K562 (cell line): ENCODE data around the gene SLC1A2. TPM values are rescaled to one million over a fixed set of nuclear protein-coding genes. Genes with fewer than 3 reads are reported as not detected.

ENCODE experiments used
- ATAC-seq: fragments of 200-7000 bp; cut with Tn5 transposase; 3 replicates; pipeline ENCODE4 v1.9.1; 2020; ENCODE audit warnings: moderate library complexity
- BruUV-seq: library from RNA; stranded (reverse); fragments of 400-500 nt; replicated peaks from 2 replicates; lab custom pipeline; 2021; lab: Mats Ljungman, UMichigan
- CTCF ChIA-PET: fragments of 300-600 bp; formaldehyde crosslinking; extraction: SDS; loops from one replicate; lab custom pipeline; 2021; ENCODE audit warnings: low intra/inter-chr PET ratio; lab: Yijun Ruan, JAX
- POLR2A ChIA-PET: fragments of 300-600, 350-650 bp; sonication (Branson Sonifier 250); formaldehyde crosslinking; extraction: SDS; loops from one replicate; lab custom pipeline; 2021; ENCODE audit warnings: antibody characterized with exemption, inconsistent platforms; lab: Yijun Ruan, JAX
- DNase-seq, 4 experiments: peaks; one replicate each; pipeline versions ENCODE4 v3.0.0 to v3.0.0-alpha.2; 2011 to 2018; ENCODE audit warnings: low spot score in 3 of 4, mixed read lengths in 3 of 4; ENCODE audit errors: extremely low read depth in 1 of 4
- FAIRE-seq: peaks from 2 replicates; lab custom pipeline; 2011; peaks lifted over from hg19 to GRCh38; lab: Jason Lieb, UNC
- H2AFZ ChIP-seq: 2 replicates; pipeline ENCODE4 v1.6.0; 2011; ENCODE audit warnings: low read depth, low read length, control low read depth, inconsistent platforms
- H3K27ac ChIP-seq: fragments of 200-600 bp; 3 replicates; pipeline ENCODE4 v1.8.0; 2011; ENCODE audit warnings: low read depth, mild to moderate bottlenecking, control low read depth, inconsistent platforms, low read length, moderate library complexity, mixed read lengths; ENCODE audit errors: extremely low read depth
- H3K27me3 ChIP-seq, 2 experiments: fragments of 300-600 bp in 1 of 2; 2 replicates in 1 of 2; 3 replicates in 1 of 2; pipeline versions ENCODE4 v1.6.0 to v1.8.0; 2011; ENCODE audit warnings: inconsistent platforms in 2 of 2, low read length in 2 of 2, mild to moderate bottlenecking in 1 of 2, mixed read lengths in 1 of 2, moderate library complexity in 1 of 2; ENCODE audit not compliant: control insufficient read depth in 2 of 2, insufficient read depth in 2 of 2
- H3K36me3 ChIP-seq: fragments of 300-600 bp; 3 replicates; pipeline ENCODE4 v1.8.0; 2011; ENCODE audit warnings: mild to moderate bottlenecking, low read length, inconsistent platforms; ENCODE audit not compliant: control insufficient read depth, insufficient read depth
- H3K4me1 ChIP-seq, 2 experiments: fragments of 200-600 bp in 1 of 2; replicated peaks in 1 of 2; 2 replicates in 1 of 2; 3 replicates in 1 of 2; pipeline versions ENCODE4 v1.5.1 to v1.8.0; 2011; ENCODE audit warnings: inconsistent platforms in 2 of 2, low read length in 2 of 2, mild to moderate bottlenecking in 1 of 2, mixed read lengths in 1 of 2, moderate library complexity in 1 of 2; ENCODE audit not compliant: control insufficient read depth in 2 of 2, insufficient read depth in 2 of 2
- H3K4me2 ChIP-seq: 2 replicates; pipeline ENCODE4 v1.6.1; 2011; ENCODE audit warnings: low read length, control low read depth, inconsistent platforms, mixed read lengths; ENCODE audit not compliant: insufficient read depth
- H3K4me3 ChIP-seq: fragments of 200-600 bp; sonication (generic), shearing (Covaris generic); 2 replicates; pipeline ENCODE4 v1.5.1; 2016; ENCODE audit warnings: control low read depth, inconsistent platforms
- H3K79me2 ChIP-seq: fragments of 200-600 bp; 3 replicates; pipeline ENCODE4 v1.8.0; 2011; ENCODE audit warnings: low read length, inconsistent platforms; ENCODE audit not compliant: control insufficient read depth, insufficient read depth
- H3K9ac ChIP-seq, 2 experiments: 2 replicates each; pipeline versions ENCODE4 v1.6.0 to v1.6.1; 2011; ENCODE audit warnings: low read depth in 2 of 2, low read length in 2 of 2, control low read depth in 1 of 2, inconsistent platforms in 1 of 2, mild to moderate bottlenecking in 1 of 2, mixed read lengths in 1 of 2; ENCODE audit not compliant: insufficient read depth in 1 of 2
- H3K9me1 ChIP-seq: one replicate; pipeline ENCODE4 v1.6.0; 2011; ENCODE audit warnings: inconsistent platforms, mild to moderate bottlenecking, low read length, moderate library complexity; ENCODE audit not compliant: control insufficient read depth, insufficient read depth
- H3K9me3 ChIP-seq: replicated peaks from 2 replicates; pipeline ENCODE4 v1.5.1; 2011; ENCODE audit warnings: low read depth, low read length, inconsistent platforms; ENCODE audit not compliant: control insufficient read depth, insufficient read depth
- H4K20me1 ChIP-seq: replicated peaks from 2 replicates; pipeline ENCODE4 v1.6.1; 2011; ENCODE audit warnings: low read length, inconsistent platforms, mixed read lengths; ENCODE audit not compliant: control insufficient read depth, insufficient read depth
- BCL6 ChIP-seq: fragments of 250-450 bp; sonication (Bioruptor Pico); IDR thresholded peaks from 2 replicates; pipeline ENCODE4 v1.4.0; 2020
- CHD2 ChIP-seq: IDR thresholded peaks from 2 replicates; pipeline ENCODE4 v1.6.1; 2011; ENCODE audit warnings: low read depth, low read length
- DNMT1 ChIP-seq: fragments of 450-650 bp; IDR thresholded peaks from 2 replicates; pipeline ENCODE4 v1.6.1; 2016; ENCODE audit warnings: antibody characterized with exemption, mild to moderate bottlenecking
- MCM5 ChIP-seq: fragments of 450-650 bp; IDR thresholded peaks from 2 replicates; pipeline ENCODE4 v1.6.1; 2016; ENCODE audit warnings: low read depth
- MCM7 ChIP-seq, 2 experiments: fragments of 450-650 bp; IDR thresholded peaks; 2 replicates each; pipeline ENCODE4 v1.6.1; 2016 to 2018
- NCOA1 ChIP-seq: fragments of 450-650 bp; IDR thresholded peaks from 2 replicates; pipeline ENCODE4 v1.6.1; 2016; ENCODE audit warnings: low read depth
- OTX1 ChIP-seq: fragments of 450-650 bp; formaldehyde crosslinking; IDR thresholded peaks from 2 replicates; pipeline ENCODE4 v1.4.0; 2022; ENCODE audit warnings: mild to moderate bottlenecking
- PRMT5 ChIP-seq: sonication (generic); formaldehyde crosslinking; IDR thresholded peaks from 2 replicates; pipeline ENCODE4 v1.5.0; 2020; ENCODE audit warnings: missing genetic modification reagents
- SNIP1 ChIP-seq: fragments of 450-650 bp; IDR thresholded peaks from 2 replicates; pipeline ENCODE4 v1.7.1; 2017; ENCODE audit warnings: low read depth, mild to moderate bottlenecking
- ZNF311 ChIP-seq: fragments of 250-450 bp; sonication (Bioruptor Pico); IDR thresholded peaks from 2 replicates; pipeline ENCODE4 v1.4.0; 2020; ENCODE audit warnings: mild to moderate bottlenecking, moderate library complexity
- ZNF347 ChIP-seq: fragments of 450-650 bp; formaldehyde crosslinking; IDR thresholded peaks from 2 replicates; pipeline ENCODE4 v1.4.0; 2020; ENCODE audit warnings: low read depth, mild to moderate bottlenecking, moderate library complexity
- WGBS: fragments of 100-300 bp; shearing (Covaris generic); methylation state at CpG from one replicate; pipeline ENCODE4 v1.1.6; 2016; ENCODE audit warnings: low coverage, mixed read lengths; ENCODE audit not compliant: insufficient coverage; ENCODE audit errors: missing lambda C conversion rate; 5-methylcytosine and 5-hydroxymethylcytosine counted together
- in situ Hi-C: fragments of 300-500 bp; cut with MboI; formaldehyde crosslinking; loops from 4 replicates; pipeline ENCODE4 v1.15.0; 2018; ENCODE audit warnings: inconsistent platforms, mixed read lengths
- intact Hi-C: fragments of 100-400 bp; cut with micrococcal nuclease; formaldehyde crosslinking; loops from 2 replicates; pipeline ENCODE4 v1.14.2; 2022
- polyA plus RNA-seq, 8 experiments: library from polyadenylated mRNA; depleted of rRNA in 4 of 8; stranded (reverse) in 5 of 8; unstranded in 3 of 8; fragments of >200 nt; fragmentation: Nextera tagmentation in 2 of 8; fragmentation: Illumina TruSeq in 1 of 8; extraction: Ambion mirVana in 2 of 8; extraction: Trizol in 1 of 8; gene quantifications; 2 replicates each; pipeline versions ENCODE4 v1.2.1 to v1.2.3, GENCODE V29; 2011 to 2014; ENCODE audit warnings: inconsistent platforms in 1 of 8, missing spikeins in 1 of 8
- total RNA-seq, 7 experiments: library from RNA; depleted of rRNA in 6 of 7; stranded (reverse); fragments of >200 nt in 6 of 7; fragmentation: Illumina TruSeq in 2 of 7; extraction: Trizol in 2 of 7; gene quantifications; 2 replicates each; pipeline versions ENCODE4 v1.2.1 to v1.2.3, GENCODE V29; 2011 to 2021; ENCODE audit warnings: low replicate concordance in 1 of 7
- TF ChIP-seq, protein P1 (sequence below): fragments of 250-450 bp; sonication (Bioruptor Pico); IDR thresholded peaks from 2 replicates; pipeline ENCODE4 v1.9.0; 2021; ENCODE audit warnings: mild to moderate bottlenecking, inconsistent platforms

The SLC1A2 gene
- total and polyA plus RNA-seq, 9 of the 15 experiments (the other 6 are each of a cell fraction or from before 2014, with no cell fraction given) = 0.03 to 0.07 (median 0.04) TPM; not detected in 5

DNA sequence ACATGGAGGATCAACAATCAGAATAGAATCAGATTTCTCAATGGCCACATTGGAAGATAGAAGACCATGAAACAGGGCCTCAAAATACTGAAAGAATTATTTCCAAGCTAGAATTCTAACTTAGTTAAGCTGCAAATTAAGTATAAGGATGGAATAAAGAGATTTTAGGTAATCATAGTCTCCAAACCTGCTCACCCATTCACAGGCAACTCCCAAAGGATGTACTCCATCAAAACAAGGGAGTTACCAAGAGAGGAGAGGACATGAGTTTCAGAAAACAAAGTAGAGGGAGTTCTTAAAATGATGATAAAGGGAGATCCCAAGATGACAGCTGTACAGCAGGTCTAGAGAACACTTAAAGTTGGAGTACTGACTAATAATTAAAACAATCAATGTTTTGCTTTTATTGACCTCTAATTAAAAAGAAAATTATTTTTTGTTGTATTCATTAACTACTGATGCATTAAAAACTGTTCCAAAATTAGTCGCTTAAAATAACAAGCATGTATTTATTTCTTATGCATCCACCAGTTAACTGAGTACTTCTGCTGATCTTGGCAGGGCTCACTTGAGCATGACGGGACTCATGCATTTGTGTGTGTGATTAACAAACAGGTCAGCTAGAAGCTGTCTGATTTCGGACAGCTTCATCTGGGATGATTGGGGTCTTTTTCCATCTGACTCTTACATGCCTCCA, 184.8 kb downstream of the SLC1A2 start:
- H4K20me1 ChIP-seq = no peaks in the 10 kb centered on the region
- in situ Hi-C loops = loop anchor here (5.0 to 25.0 kb wide), 2 partner anchors 237 to 297 kb away; no protein-coding TSS in a partner anchor
- ATAC-seq = no peak
- H3K27me3 ChIP-seq = no peaks in the 10 kb centered on the region; a peak in 1 of 5 replicates
- no TSS peak for BruUV-seq
- CTCF ChIA-PET = no interaction called here
- TF ChIP-seq ZNF347 = no peak
- TF ChIP-seq BCL6 (CRISPR knock-in tag) = no peak
- TF ChIP-seq CHD2 = no peak
- TF ChIP-seq OTX1 (CRISPR knock-in tag) = no peak
- TF ChIP-seq, all 486 proteins: peak for 0
- H3K4me2 ChIP-seq = no peak overlapping the region
- no peaks in the 10 kb centered on the region for H3K9me1 ChIP-seq
- WGBS = 1% methylated on average over 3 of the region's 3 CpGs
- H3K9me3 ChIP-seq = no peaks in the 10 kb centered on the region
- DNase-seq (no peak), FAIRE-seq (no peak)
- intact Hi-C loops = no loop called here
- no peak overlapping the region for H2AFZ ChIP-seq
- H3K36me3 ChIP-seq = no peaks in the 10 kb centered on the region
- H3K9ac ChIP-seq = no peak overlapping the region
- H3K27ac ChIP-seq = no peak overlapping the region
- H3K4me1 ChIP-seq = no peaks in the 10 kb centered on the region; a peak in 1 of 5 replicates
- no peak overlapping the region for H3K4me3 ChIP-seq
- no peaks in the 10 kb centered on the region for H3K79me2 ChIP-seq
- POLR2A ChIA-PET = no interaction called here

DNA sequence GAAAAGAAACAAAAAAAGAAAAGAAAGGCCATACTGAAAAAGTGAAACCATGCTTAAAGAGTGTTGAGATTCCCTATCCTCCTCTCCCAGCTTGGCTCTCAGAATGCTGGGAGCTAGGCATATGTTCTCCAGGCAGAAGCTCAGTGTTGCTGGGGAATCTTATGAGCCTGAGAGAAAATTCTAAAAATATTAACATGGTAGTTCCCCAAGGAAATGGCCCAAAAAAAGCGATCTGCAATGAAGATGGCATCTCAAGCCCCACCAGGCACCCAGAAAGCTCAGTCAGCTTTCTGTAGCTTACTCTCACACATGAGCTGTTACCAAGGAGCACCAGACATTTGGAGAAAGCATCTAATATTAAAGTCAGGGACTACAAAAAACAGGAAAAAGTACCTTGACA, 185.8 kb downstream of the SLC1A2 start:
- CTCF ChIA-PET = no interaction called here
- WGBS = 0% methylated on average over 1 of the region's 1 CpG
- Histone ChIP-seq H3K4me1 (no peaks in the 10 kb centered on the region; a peak in 1 of 5 replicates), H4K20me1 (no peaks in the 10 kb centered on the region), H3K79me2 (no peaks in the 10 kb centered on the region), H2AFZ (no peak overlapping the region), H3K4me3 (no peak overlapping the region), H3K36me3 (no peaks in the 10 kb centered on the region), H3K4me2 (no peak overlapping the region), H3K9me3 (no peaks in the 10 kb centered on the region), H3K27ac (no peak overlapping the region), H3K9ac (no peak overlapping the region), H3K27me3 (no peaks in the 10 kb centered on the region; a peak in 1 of 5 replicates), H3K9me1 (no peaks in the 10 kb centered on the region)
- FAIRE-seq (no peak), DNase-seq (no peak), ATAC-seq (no peak)
- BruUV-seq = no TSS peak
- in situ Hi-C loops = loop anchor here (25.0 kb wide), 1 partner anchor 296 kb away; no protein-coding TSS in a partner anchor
- intact Hi-C loops = no loop called here
- POLR2A ChIA-PET = no interaction called here
- TF ChIP-seq MCM7 (IDR thresholded peaks at IDR 0.05) (no peak), NCOA1 (no peak), SNIP1 (no peak), PRMT5 (CRISPR knock-in tag) (no peak), DNMT1 (no peak), ZNF311 (CRISPR knock-in tag) (no peak), MCM5 (no peak)
- TF ChIP-seq, protein P1, sequence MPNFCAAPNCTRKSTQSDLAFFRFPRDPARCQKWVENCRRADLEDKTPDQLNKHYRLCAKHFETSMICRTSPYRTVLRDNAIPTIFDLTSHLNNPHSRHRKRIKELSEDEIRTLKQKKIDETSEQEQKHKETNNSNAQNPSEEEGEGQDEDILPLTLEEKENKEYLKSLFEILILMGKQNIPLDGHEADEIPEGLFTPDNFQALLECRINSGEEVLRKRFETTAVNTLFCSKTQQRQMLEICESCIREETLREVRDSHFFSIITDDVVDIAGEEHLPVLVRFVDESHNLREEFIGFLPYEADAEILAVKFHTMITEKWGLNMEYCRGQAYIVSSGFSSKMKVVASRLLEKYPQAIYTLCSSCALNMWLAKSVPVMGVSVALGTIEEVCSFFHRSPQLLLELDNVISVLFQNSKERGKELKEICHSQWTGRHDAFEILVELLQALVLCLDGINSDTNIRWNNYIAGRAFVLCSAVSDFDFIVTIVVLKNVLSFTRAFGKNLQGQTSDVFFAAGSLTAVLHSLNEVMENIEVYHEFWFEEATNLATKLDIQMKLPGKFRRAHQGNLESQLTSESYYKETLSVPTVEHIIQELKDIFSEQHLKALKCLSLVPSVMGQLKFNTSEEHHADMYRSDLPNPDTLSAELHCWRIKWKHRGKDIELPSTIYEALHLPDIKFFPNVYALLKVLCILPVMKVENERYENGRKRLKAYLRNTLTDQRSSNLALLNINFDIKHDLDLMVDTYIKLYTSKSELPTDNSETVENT (CRISPR knock-in tag) = no peak
